Parathyroid adenoma (tissue), 2 donors: ENCODE results near the gene FSTL1.

Experiments used
- H2AFZ ChIP-seq: fragments of 300-600 bp; sonication (generic); one replicate; pipeline ENCODE4 v1.7.0; 2017; ENCODE audit warnings: antibody characterized with exemption, mild to moderate bottlenecking
- H3K27ac ChIP-seq: fragments of 300-600 bp; sonication (generic); one replicate; pipeline ENCODE4 v1.7.0; 2017
- H3K27me3 ChIP-seq: fragments of 300-600 bp; sonication (generic); one replicate; pipeline ENCODE4 v1.7.0; 2017; ENCODE audit warnings: low read length; ENCODE audit not compliant: control insufficient read depth, insufficient read depth
- H3K36me3 ChIP-seq: fragments of 300-600 bp; sonication (generic); one replicate; pipeline ENCODE4 v1.7.0; 2017; ENCODE audit warnings: low read length; ENCODE audit not compliant: control insufficient read depth, insufficient read depth
- H3K4me1 ChIP-seq: fragments of 300-600 bp; sonication (generic); one replicate; pipeline ENCODE4 v1.7.0; 2017; ENCODE audit warnings: control low read depth
- H3K4me2 ChIP-seq: fragments of 300-600 bp; sonication (generic); one replicate; pipeline ENCODE4 v1.7.0; 2017; ENCODE audit warnings: low read length
- H3K4me3 ChIP-seq: fragments of 300-600 bp; sonication (generic); one replicate; pipeline ENCODE4 v1.7.0; 2017; ENCODE audit warnings: low read depth, low read length
- H3K79me2 ChIP-seq: fragments of 300-600 bp; sonication (generic); one replicate; pipeline ENCODE4 v1.7.0; 2017; ENCODE audit warnings: control low read depth
- H3K9ac ChIP-seq: fragments of 300-600 bp; sonication (generic); one replicate; pipeline ENCODE4 v1.7.0; 2017; ENCODE audit warnings: mild to moderate bottlenecking
- H3K9me3 ChIP-seq: fragments of 300-600 bp; sonication (generic); one replicate; pipeline ENCODE4 v1.7.0; 2017; ENCODE audit warnings: low read length; ENCODE audit not compliant: control insufficient read depth
- CTCF ChIP-seq: fragments of 300-600 bp; sonication (generic); IDR thresholded peaks from one replicate; pipeline ENCODE4 v1.7.0; 2017; ENCODE audit warnings: antibody characterized with exemption, mild to moderate bottlenecking
- donor health status: primary hyperparathyroidism.

The FSTL1 gene

GRCh38 chr3:120470870-120471269, 20.1 kb upstream of the FSTL1 start:
- Histone ChIP-seq H3K9me3 (no peaks in the 10 kb centered on the region), H3K27me3 (no peaks in the 10 kb centered on the region), H3K27ac (no peak overlapping the region), H3K79me2 (no peaks in the 10 kb centered on the region), H3K4me2 (no peak overlapping the region), H3K36me3 (no peaks in the 10 kb centered on the region), H3K4me3 (no peak overlapping the region), H2AFZ (no peak overlapping the region), H3K4me1 (no peaks in the 10 kb centered on the region), H3K9ac (no peak overlapping the region)
- TF ChIP-seq CTCF: no peak

- H3K9me3 ChIP-seq: no peaks in the 10 kb centered on the region
Observed at GRCh38 chr3:120469882-120470301, 19.1 kb upstream of the FSTL1 start.

GRCh38 chr3:120469440-120469839, 18.6 kb upstream of the FSTL1 start:
- TF ChIP-seq CTCF: no peak
- H3K27ac ChIP-seq: no peak overlapping the region

More at GRCh38 chr3:120469882-120470301, 19.1 kb upstream of the FSTL1 start:
- Histone ChIP-seq H3K36me3 (no peaks in the 10 kb centered on the region), H2AFZ (peak overlapping the region; percentile 1), H3K9ac (no peak overlapping the region), H3K4me3 (no peak overlapping the region), H3K4me1 (no peaks in the 10 kb centered on the region), H3K27ac (no peak overlapping the region), H3K27me3 (no peaks in the 10 kb centered on the region), H3K4me2 (no peak overlapping the region), H3K79me2 (no peaks in the 10 kb centered on the region)
- TF ChIP-seq CTCF: no peak

GRCh38 chr3:120468635-120469295, 18.0 kb upstream of the FSTL1 start:
- TF ChIP-seq CTCF: no peak
- Histone ChIP-seq H3K4me1 (no peaks in the 10 kb centered on the region), H2AFZ (no peak overlapping the region), H3K4me2 (no peak overlapping the region), H3K27me3 (no peaks in the 10 kb centered on the region), H3K9me3 (no peaks in the 10 kb centered on the region), H3K9ac (no peak overlapping the region), H3K4me3 (no peak overlapping the region), H3K79me2 (no peaks in the 10 kb centered on the region), H3K36me3 (no peaks in the 10 kb centered on the region), H3K27ac (no peak overlapping the region)

More at GRCh38 chr3:120469440-120469839, 18.6 kb upstream of the FSTL1 start:
- H3K4me3 ChIP-seq: no peak overlapping the region
- H3K27me3 ChIP-seq: no peaks in the 10 kb centered on the region
- no peaks in the 10 kb centered on the region for H3K79me2 ChIP-seq
- H3K9me3 ChIP-seq: no peaks in the 10 kb centered on the region
- no peak overlapping the region for H3K9ac ChIP-seq
- H2AFZ ChIP-seq: peak overlapping the region; percentile 1
- H3K4me2 ChIP-seq: no peak overlapping the region
- no peaks in the 10 kb centered on the region for H3K36me3 ChIP-seq
- H3K4me1 ChIP-seq: no peaks in the 10 kb centered on the region

GRCh38 chr3:120462409-120462959, 11.7 kb upstream of the FSTL1 start:
- H2AFZ ChIP-seq: no peak overlapping the region
- no peaks in the 10 kb centered on the region for H3K9me3 ChIP-seq
- no peak overlapping the region for H3K9ac ChIP-seq
- H3K27me3 ChIP-seq: no peaks in the 10 kb centered on the region
- no peak overlapping the region for H3K27ac ChIP-seq
- no peak overlapping the region for H3K4me2 ChIP-seq
- H3K4me3 ChIP-seq: no peak overlapping the region
- H3K79me2 ChIP-seq: no peaks in the 10 kb centered on the region
- H3K4me1 ChIP-seq: no peaks in the 10 kb centered on the region
- TF ChIP-seq CTCF: no peak
- no peaks in the 10 kb centered on the region for H3K36me3 ChIP-seq
